ENCODE data around the gene IQSEC1. TPM values are rescaled to one million over a fixed set of nuclear protein-coding genes. Genes with fewer than 3 reads are reported as not detected.

IQSEC1 gene
- polyA plus RNA-seq, 1 donor (not counting 4 experiments of a cell fraction or from before 2014, with no cell fraction given), result 2.8 TPM

DNA sequence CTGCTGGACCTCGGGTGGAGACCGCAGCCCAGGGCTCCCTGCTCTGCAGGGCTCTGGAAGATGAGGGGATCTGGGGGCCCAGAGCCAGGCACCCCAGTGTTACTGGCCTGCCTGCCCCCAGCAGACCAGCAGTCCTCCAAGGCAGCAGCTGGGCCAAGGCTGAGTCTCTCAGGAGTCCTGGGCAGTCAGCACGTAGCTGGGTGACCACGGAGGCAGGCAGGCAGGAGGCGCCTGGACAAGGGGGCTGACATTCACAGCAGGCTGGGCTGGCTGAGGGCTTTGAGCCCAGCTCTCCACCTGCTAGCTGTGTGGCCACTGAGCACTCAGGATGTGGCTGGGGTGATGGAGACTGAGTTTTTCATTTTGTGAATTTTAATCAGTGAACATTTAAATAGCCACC, 67.9 kb downstream of the IQSEC1 start:
- Histone ChIP-seq H3K36me3 (ENCODE audit: control insufficient read depth in 2 of 2, extremely low read depth in 1 of 2, insufficient read depth in 2 of 2, low read length in 2 of 2) (no peaks in the 10 kb centered on the region), H3K4me3 (ENCODE audit: control insufficient read depth in 2 of 3, extremely low read depth in 1 of 3, insufficient read depth in 2 of 3, low read depth in 1 of 3, low read length in 3 of 3) (no peak overlapping the region), H3K9me3 (ENCODE audit: control insufficient read depth, low read depth, low read length) (no peaks in the 10 kb centered on the region), H3K9me1 (ENCODE audit: control insufficient read depth, extremely low read depth, insufficient read depth, low read length) (no peaks in the 10 kb centered on the region), H3K4me1 (ENCODE audit: control insufficient read depth, extremely low read depth, insufficient read depth, low read length) (no peaks in the 10 kb centered on the region), H3K79me2 (ENCODE audit: control insufficient read depth, insufficient read depth, low read length) (no peaks in the 10 kb centered on the region), H3K27ac (ENCODE audit: control insufficient read depth, insufficient read depth, low read length) (no peak overlapping the region), H2AFZ (ENCODE audit: control insufficient read depth, low read length) (no peak overlapping the region), H4K20me1 (ENCODE audit: control insufficient read depth, extremely low read depth, insufficient read depth, low read length) (no peaks in the 10 kb centered on the region), H3K4me2 (ENCODE audit: control insufficient read depth, extremely low read depth, insufficient read depth, low read depth, low read length) (no peak overlapping the region), H3K27me3 (ENCODE audit: control insufficient read depth, extremely low read depth, insufficient read depth, low read length) (peaks cover 22% of the 10 kb centered on the region), H3K9ac (ENCODE audit: control insufficient read depth, extremely low read depth, insufficient read depth, low read length) (no peak overlapping the region)
- dilution Hi-C loops (cut with MboI; ENCODE audit: extremely low pct_ligation_motif_present, low sequenced_read_pairs), result no loop called here
- DNase-seq (ENCODE audit: low read depth, low spot score) (no peak), FAIRE-seq (no peak)
- TF ChIP-seq, protein P1, sequence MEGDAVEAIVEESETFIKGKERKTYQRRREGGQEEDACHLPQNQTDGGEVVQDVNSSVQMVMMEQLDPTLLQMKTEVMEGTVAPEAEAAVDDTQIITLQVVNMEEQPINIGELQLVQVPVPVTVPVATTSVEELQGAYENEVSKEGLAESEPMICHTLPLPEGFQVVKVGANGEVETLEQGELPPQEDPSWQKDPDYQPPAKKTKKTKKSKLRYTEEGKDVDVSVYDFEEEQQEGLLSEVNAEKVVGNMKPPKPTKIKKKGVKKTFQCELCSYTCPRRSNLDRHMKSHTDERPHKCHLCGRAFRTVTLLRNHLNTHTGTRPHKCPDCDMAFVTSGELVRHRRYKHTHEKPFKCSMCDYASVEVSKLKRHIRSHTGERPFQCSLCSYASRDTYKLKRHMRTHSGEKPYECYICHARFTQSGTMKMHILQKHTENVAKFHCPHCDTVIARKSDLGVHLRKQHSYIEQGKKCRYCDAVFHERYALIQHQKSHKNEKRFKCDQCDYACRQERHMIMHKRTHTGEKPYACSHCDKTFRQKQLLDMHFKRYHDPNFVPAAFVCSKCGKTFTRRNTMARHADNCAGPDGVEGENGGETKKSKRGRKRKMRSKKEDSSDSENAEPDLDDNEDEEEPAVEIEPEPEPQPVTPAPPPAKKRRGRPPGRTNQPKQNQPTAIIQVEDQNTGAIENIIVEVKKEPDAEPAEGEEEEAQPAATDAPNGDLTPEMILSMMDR (optimal IDR thresholded peaks at IDR 0.05 in 1 of 3, IDR thresholded peaks at IDR 0.05 in 1 of 3, conservative IDR thresholded peaks at IDR 0.05 in 1 of 3; ENCODE audit: extremely low read depth in 1 of 3, insufficient read depth in 2 of 3, low read length in 3 of 3), result no peak
- TF ChIP-seq EZH2 (IDR thresholded peaks at IDR 0.05; ENCODE audit: low read length), result no peak

- DNase-seq (ENCODE audit: low read depth, low spot score) (no peak), FAIRE-seq (no peak)
- Histone ChIP-seq H3K27me3 (ENCODE audit: control insufficient read depth, extremely low read depth, insufficient read depth, low read length) (peaks cover 27% of the 10 kb centered on the region), H3K4me3 (ENCODE audit: control insufficient read depth in 2 of 3, extremely low read depth in 1 of 3, insufficient read depth in 2 of 3, low read depth in 1 of 3, low read length in 3 of 3) (no peak overlapping the region), H3K79me2 (ENCODE audit: control insufficient read depth, insufficient read depth, low read length) (no peaks in the 10 kb centered on the region), H3K27ac (ENCODE audit: control insufficient read depth, insufficient read depth, low read length) (no peak overlapping the region), H2AFZ (ENCODE audit: control insufficient read depth, low read length) (no peak overlapping the region), H3K9me3 (ENCODE audit: control insufficient read depth, low read depth, low read length) (no peaks in the 10 kb centered on the region), H3K9ac (ENCODE audit: control insufficient read depth, extremely low read depth, insufficient read depth, low read length) (no peak overlapping the region), H3K9me1 (ENCODE audit: control insufficient read depth, extremely low read depth, insufficient read depth, low read length) (no peaks in the 10 kb centered on the region), H3K4me2 (ENCODE audit: control insufficient read depth, extremely low read depth, insufficient read depth, low read depth, low read length) (no peak overlapping the region), H3K4me1 (ENCODE audit: control insufficient read depth, extremely low read depth, insufficient read depth, low read length) (no peaks in the 10 kb centered on the region), H3K36me3 (ENCODE audit: control insufficient read depth in 2 of 2, extremely low read depth in 1 of 2, insufficient read depth in 2 of 2, low read length in 2 of 2) (no peaks in the 10 kb centered on the region), H4K20me1 (ENCODE audit: control insufficient read depth, extremely low read depth, insufficient read depth, low read length) (no peaks in the 10 kb centered on the region)
- dilution Hi-C loops (cut with MboI; ENCODE audit: extremely low pct_ligation_motif_present, low sequenced_read_pairs), result no loop called here
- TF ChIP-seq EZH2 (IDR thresholded peaks at IDR 0.05; ENCODE audit: low read length), result no peak
- TF ChIP-seq, protein P1 (optimal IDR thresholded peaks at IDR 0.05 in 1 of 3, IDR thresholded peaks at IDR 0.05 in 1 of 3, conservative IDR thresholded peaks at IDR 0.05 in 1 of 3; ENCODE audit: extremely low read depth in 1 of 3, insufficient read depth in 2 of 3, low read length in 3 of 3), result no peak
Measured at GRCh38 chr3:13004376-13004775, 68.9 kb downstream of the IQSEC1 start.
